Spleen (tissue), 11 donors: ENCODE measurements around the gene NFASC. TPM values are rescaled to one million over a fixed set of nuclear protein-coding genes. Genes with fewer than 3 reads are reported as not detected.

Experiments
- DNase-seq: peaks from one replicate; pipeline ENCODE4 v3.0.0-alpha.2; 2020
- H3K27ac ChIP-seq, 8 donors: fragments of 200-600 bp; sonication (generic) in 7 of 8; 1 replicate in 4 of 8; 2 replicates in 4 of 8; pipeline versions ENCODE4 v1.5.0 to v1.8.0; 2016 to 2021; ENCODE audit warnings: inconsistent platforms in 4 of 8, mild to moderate bottlenecking in 4 of 8, moderate library complexity in 1 of 8
- H3K27me3 ChIP-seq, 7 donors: fragments of 200-600 bp; sonication (generic) in 6 of 7; replicated peaks in 1 of 7; 1 replicate in 4 of 7; 2 replicates in 3 of 7; pipeline versions ENCODE4 v1.5.0 to v1.8.0; 2016 to 2021; ENCODE audit warnings: inconsistent platforms in 3 of 7, mild to moderate bottlenecking in 1 of 7
- H3K36me3 ChIP-seq, 6 donors: fragments of 200-600 bp; sonication (generic) in 5 of 6; 1 replicate in 4 of 6; 2 replicates in 2 of 6; pipeline versions ENCODE4 v1.5.0 to v1.8.0; 2016 to 2021; ENCODE audit warnings: inconsistent platforms in 2 of 6
- H3K4me1 ChIP-seq, 6 donors: fragments of 200-600 bp; sonication (generic) in 5 of 6; 1 replicate in 3 of 6; 2 replicates in 3 of 6; pipeline versions ENCODE4 v1.5.0 to v1.8.0; 2016 to 2021; ENCODE audit warnings: inconsistent platforms in 3 of 6
- H3K4me3 ChIP-seq, 8 donors: fragments of 200-600 bp; sonication (generic) in 7 of 8; 1 replicate in 4 of 8; 2 replicates in 4 of 8; pipeline versions ENCODE4 v1.5.0 to v1.8.0; 2016 to 2021; ENCODE audit warnings: inconsistent platforms in 4 of 8, mild to moderate bottlenecking in 4 of 8, moderate library complexity in 2 of 8
- H3K9me3 ChIP-seq, 8 donors: fragments of 200-600 bp; sonication (generic) in 7 of 8; 1 replicate in 4 of 8; 2 replicates in 4 of 8; pipeline versions ENCODE4 v1.5.0 to v1.8.0; 2016 to 2021; ENCODE audit warnings: inconsistent platforms in 4 of 8
- CTCF ChIP-seq, 11 experiments: fragments of 200-600 bp in 7 of 11; fragments of 450-650 bp in 4 of 11; sonication (generic) in 4 of 11; IDR thresholded peaks in 8 of 11; conservative IDR thresholded peaks in 3 of 11; 1 replicate in 7 of 11; 2 replicates in 4 of 11; pipeline versions ENCODE4 v1.4.0 to v1.8.0; 2016 to 2021; ENCODE audit warnings: antibody characterized with exemption in 11 of 11, inconsistent platforms in 4 of 11, mild to moderate bottlenecking in 1 of 11
- POLR2A ChIP-seq, 3 donors: fragments of 450-650 bp; IDR thresholded peaks; one replicate each; pipeline ENCODE4 v1.5.1; 2017; ENCODE audit warnings: antibody characterized with exemption in 3 of 3, mild to moderate bottlenecking in 1 of 3
- POLR2AphosphoS5 ChIP-seq, 3 donors: sonication (generic); formaldehyde crosslinking; IDR thresholded peaks; one replicate each; pipeline ENCODE4 v1.5.1; 2017; ENCODE audit warnings: antibody characterized with exemption in 3 of 3
- WGBS, 5 donors: extraction: QIAGEN DNeasy Blood & Tissue Kit in 3 of 5; methylation state at CpG; one replicate each; pipeline versions ENCODE4 v1.1.5 to v1.1.7; 2013 to 2018; 5-methylcytosine and 5-hydroxymethylcytosine counted together
- intact Hi-C: fragments of 100-400 bp; cut with DNase I; formaldehyde crosslinking; loops from one replicate; pipeline ENCODE4 v1.15.0; 2023; ENCODE audit warnings: low total_unique reads
- polyA plus RNA-seq, 3 donors: library from polyadenylated mRNA; stranded (reverse); fragments of 200-250 nt; gene quantifications; one replicate each; pipeline ENCODE4 v1.2.1, GENCODE V29; 2013
- total RNA-seq, 7 donors: library from RNA; depleted of rRNA in 3 of 7; stranded (reverse); fragments of >200 nt in 3 of 7; fragmentation: NEBNext Ultra II Directional in 4 of 7; extraction: Animal tissue kit (Norgen Biotek cat#: 25700) in 4 of 7; gene quantifications; one replicate each; pipeline versions ENCODE4 v1.1.0 to v1.2.1, GENCODE V29; 2016 to 2021
- donor health status: healthy with polysubstance abuse.
- donor health status: DM: no; HTN: no; CAD: no; lungs with moderate emphysema.
- donor health status: DM: no; HTN: no; CAD: no.
- donor health status: Bipolar disorder and iron deficiency.
- donor health status: healthy.
- donor health status: DM: no; HTN: no; CAD: no.
- donor health status: DM: yes; HTN: yes; CAD: no.

The NFASC gene
- total and polyA plus RNA-seq, 10 donors: 2.8 to 60.3 (median 23.1) TPM

GRCh38 chr1:204842369-204842768 is 28.3 kb upstream of the NFASC start:
- H3K27ac ChIP-seq: no peak overlapping the region
- WGBS, 5 donors: 86 to 99% (median 92%) methylated on average over 3 of the region's 3 CpGs

GRCh38 chr1:204842892-204843291 is 27.8 kb upstream of the NFASC start:
- TF ChIP-seq POLR2A (IDR thresholded peaks at IDR 0.05) (no peak), POLR2AphosphoS5 (IDR thresholded peaks at IDR 0.05) (no peak), CTCF (IDR thresholded peaks at IDR 0.05 in 8 of 11, conservative IDR thresholded peaks at IDR 0.05 in 3 of 11) (no peak)
- Histone ChIP-seq H3K9me3 (no peaks in the 10 kb centered on the region), H3K4me3 (no peak overlapping the region), H3K27me3 (peaks cover 0 to 14% (median 0%) of the 10 kb centered on the region in 7 donors), H3K36me3 (no peaks in the 10 kb centered on the region), H3K4me1 (no peaks in the 10 kb centered on the region), H3K27ac (no peak overlapping the region)
- no peak for DNase-seq
- intact Hi-C loops: no loop called here

More at GRCh38 chr1:204842369-204842768, 28.3 kb upstream of the NFASC start:
- Histone ChIP-seq H3K4me3 (no peak overlapping the region), H3K36me3 (no peaks in the 10 kb centered on the region), H3K9me3 (no peaks in the 10 kb centered on the region), H3K4me1 (no peaks in the 10 kb centered on the region), H3K27me3 (peaks cover 0 to 20% (median 0%) of the 10 kb centered on the region in 7 donors)
- intact Hi-C loops: no loop called here
- DNase-seq: no peak
- no peak for TF ChIP-seq POLR2A (IDR thresholded peaks at IDR 0.05)
- TF ChIP-seq CTCF (IDR thresholded peaks at IDR 0.05 in 8 of 11, conservative IDR thresholded peaks at IDR 0.05 in 3 of 11): no peak
- TF ChIP-seq POLR2AphosphoS5 (IDR thresholded peaks at IDR 0.05): no peak

GRCh38 chr1:204846546-204846945 is 24.1 kb upstream of the NFASC start:
- Histone ChIP-seq H3K9me3 (no peaks in the 10 kb centered on the region), H3K4me3 (no peak overlapping the region), H3K27ac (no peak overlapping the region), H3K4me1 (no peaks in the 10 kb centered on the region), H3K36me3 (no peaks in the 10 kb centered on the region), H3K27me3 (peaks cover 0 to 9% (median 0%) of the 10 kb centered on the region in 7 donors)
- no peak for DNase-seq
- TF ChIP-seq POLR2A (IDR thresholded peaks at IDR 0.05) (no peak), POLR2AphosphoS5 (IDR thresholded peaks at IDR 0.05) (no peak), CTCF (IDR thresholded peaks at IDR 0.05 in 8 of 11, conservative IDR thresholded peaks at IDR 0.05 in 3 of 11) (no peak)
- intact Hi-C loops: no loop called here
- WGBS, 5 donors: 85 to 100% (median 92%) methylated on average over 2 to 3 of the region's 3 CpGs

- H3K4me1 ChIP-seq: no peaks in the 10 kb centered on the region
- H3K4me3 ChIP-seq: no peak overlapping the region
- WGBS, 5 donors: 70 to 85% (median 84%) methylated on average over 5 of the region's 5 CpGs
- no peaks in the 10 kb centered on the region for H3K9me3 ChIP-seq
- TF ChIP-seq CTCF (IDR thresholded peaks at IDR 0.05 in 8 of 11, conservative IDR thresholded peaks at IDR 0.05 in 3 of 11) (no peak), POLR2AphosphoS5 (IDR thresholded peaks at IDR 0.05) (no peak), POLR2A (IDR thresholded peaks at IDR 0.05) (no peak)
- no peak overlapping the region for H3K27ac ChIP-seq
- DNase-seq: no peak
- H3K36me3 ChIP-seq: no peaks in the 10 kb centered on the region
- H3K27me3 ChIP-seq: peaks cover 0 to 12% (median 0%) of the 10 kb centered on the region in 7 donors
- intact Hi-C loops: no loop called here
These were observed 22.1 kb upstream of the NFASC start for GRCh38 chr1:204848579-204848978.
